22Rv1 (cell line): Measurements from ENCODE around the gene NEK4.
A peak's percentile ranks its signal among the peaks of the same experiment; 100 is the strongest.

Experiments used
- H3K27ac ChIP-seq: fragments of 450-650 bp; 2 replicates; pipeline ENCODE4 v1.5.1; 2017
- ZFX ChIP-seq: fragments of 450-650 bp; IDR thresholded peaks from 2 replicates; pipeline ENCODE4 v1.6.1; 2017; ENCODE audit warnings: antibody characterized with exemption, borderline replicate concordance
- TF ChIP-seq, protein P1 (sequence below): fragments of 450-650 bp; IDR thresholded peaks from 2 replicates; pipeline ENCODE4 v1.5.1; 2017; ENCODE audit warnings: mild to moderate bottlenecking

NEK4 gene

DNA sequence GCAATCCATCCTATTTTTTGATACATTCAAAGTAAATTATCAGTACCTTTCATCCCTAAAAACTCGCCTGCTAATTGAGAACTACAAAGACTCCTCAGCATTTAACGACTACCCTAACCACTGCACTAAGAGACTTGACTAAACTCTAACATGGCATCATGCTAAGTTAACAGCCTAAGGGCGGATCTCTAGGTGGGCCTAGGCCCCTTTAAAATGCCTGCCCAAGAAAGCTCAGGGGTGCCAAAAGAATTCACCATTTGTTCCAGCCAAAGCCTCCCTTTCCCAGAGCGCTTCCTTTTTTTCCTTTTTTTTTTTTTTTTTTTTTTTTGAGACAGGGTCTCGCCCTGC lies 568 bp upstream of the NEK4 start:
- TF ChIP-seq ZFX: no peak
- TF ChIP-seq, protein P1, sequence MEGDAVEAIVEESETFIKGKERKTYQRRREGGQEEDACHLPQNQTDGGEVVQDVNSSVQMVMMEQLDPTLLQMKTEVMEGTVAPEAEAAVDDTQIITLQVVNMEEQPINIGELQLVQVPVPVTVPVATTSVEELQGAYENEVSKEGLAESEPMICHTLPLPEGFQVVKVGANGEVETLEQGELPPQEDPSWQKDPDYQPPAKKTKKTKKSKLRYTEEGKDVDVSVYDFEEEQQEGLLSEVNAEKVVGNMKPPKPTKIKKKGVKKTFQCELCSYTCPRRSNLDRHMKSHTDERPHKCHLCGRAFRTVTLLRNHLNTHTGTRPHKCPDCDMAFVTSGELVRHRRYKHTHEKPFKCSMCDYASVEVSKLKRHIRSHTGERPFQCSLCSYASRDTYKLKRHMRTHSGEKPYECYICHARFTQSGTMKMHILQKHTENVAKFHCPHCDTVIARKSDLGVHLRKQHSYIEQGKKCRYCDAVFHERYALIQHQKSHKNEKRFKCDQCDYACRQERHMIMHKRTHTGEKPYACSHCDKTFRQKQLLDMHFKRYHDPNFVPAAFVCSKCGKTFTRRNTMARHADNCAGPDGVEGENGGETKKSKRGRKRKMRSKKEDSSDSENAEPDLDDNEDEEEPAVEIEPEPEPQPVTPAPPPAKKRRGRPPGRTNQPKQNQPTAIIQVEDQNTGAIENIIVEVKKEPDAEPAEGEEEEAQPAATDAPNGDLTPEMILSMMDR: no peak
- H3K27ac ChIP-seq: peak overlapping the region; percentile 91

DNA sequence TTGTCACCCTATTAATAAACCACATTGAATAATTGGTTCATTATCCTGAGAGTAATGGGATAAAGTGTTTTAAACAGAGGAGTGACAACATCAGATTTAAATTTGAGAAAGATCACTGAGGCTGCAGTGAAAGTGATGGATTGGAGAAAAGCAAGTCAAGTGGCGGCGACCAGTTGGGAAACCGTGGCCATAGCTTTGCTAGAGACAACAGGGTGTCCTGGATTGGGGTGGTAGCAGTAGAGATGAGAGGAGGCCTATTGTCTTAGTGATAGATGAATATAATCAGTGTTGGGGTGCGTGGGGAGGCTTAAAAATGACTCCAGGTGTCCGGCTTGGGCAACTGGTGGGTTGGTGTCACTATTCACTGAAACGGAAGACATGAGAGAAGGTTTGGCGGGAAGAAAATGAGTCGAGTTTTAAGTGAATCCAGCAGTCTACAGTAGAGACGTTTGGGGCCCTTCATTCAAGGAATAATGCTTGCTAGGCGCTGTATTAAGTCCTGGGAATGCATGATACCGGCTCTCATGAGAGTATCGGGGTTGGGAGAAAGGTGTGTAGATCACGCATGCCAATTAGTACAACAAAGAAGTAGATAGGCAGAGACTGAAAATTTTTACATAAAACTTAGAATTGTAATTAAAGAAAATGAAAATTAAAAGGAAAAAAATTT lies 819 bp downstream of the NEK4 start:
- H3K27ac ChIP-seq: peak overlapping the region; percentile 91
- no peak for TF ChIP-seq ZFX
- TF ChIP-seq, protein P1: no peak

DNA sequence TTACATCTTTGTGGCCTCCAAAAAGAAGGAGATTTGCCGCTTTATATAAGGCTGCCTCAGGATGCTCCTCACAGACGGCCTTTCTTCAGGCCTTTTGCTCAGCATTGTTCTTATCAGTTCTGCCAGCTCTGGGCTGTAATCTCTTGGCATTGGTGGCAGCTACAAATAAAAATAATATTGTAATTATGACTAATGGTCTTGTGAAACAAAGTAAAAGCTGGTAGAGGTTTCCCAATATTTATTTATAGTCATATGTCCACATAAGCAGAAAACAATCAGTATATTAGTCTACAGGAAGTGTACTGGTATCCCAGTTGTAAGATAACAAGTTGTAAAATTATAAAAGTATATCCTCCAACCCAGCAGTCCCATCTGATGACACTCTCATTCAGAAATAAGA lies 7.3 kb downstream of the NEK4 start:
- H3K27ac ChIP-seq: no peak overlapping the region
- TF ChIP-seq, protein P1: no peak
- TF ChIP-seq ZFX: no peak

DNA sequence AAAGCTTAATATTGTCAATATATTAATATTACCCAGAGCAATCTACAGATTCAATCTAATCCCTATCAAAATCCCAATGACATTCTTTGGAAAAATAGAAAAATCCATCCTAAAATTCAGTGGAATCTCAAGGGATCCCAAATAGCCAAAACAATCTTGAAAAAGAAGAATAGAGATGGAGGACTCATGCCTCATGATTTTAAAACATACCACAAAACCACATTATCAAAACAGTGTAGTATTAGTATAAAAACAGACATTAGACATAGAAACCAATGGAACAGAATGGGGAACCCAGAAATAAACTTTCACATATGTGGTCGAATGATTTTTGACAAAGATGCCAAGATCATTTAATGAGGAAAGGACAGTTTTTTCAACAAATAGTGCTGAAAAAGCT lies 14.6 kb downstream of the NEK4 start:
- TF ChIP-seq, protein P1: no peak
- TF ChIP-seq ZFX: no peak
- no peak overlapping the region for H3K27ac ChIP-seq

DNA sequence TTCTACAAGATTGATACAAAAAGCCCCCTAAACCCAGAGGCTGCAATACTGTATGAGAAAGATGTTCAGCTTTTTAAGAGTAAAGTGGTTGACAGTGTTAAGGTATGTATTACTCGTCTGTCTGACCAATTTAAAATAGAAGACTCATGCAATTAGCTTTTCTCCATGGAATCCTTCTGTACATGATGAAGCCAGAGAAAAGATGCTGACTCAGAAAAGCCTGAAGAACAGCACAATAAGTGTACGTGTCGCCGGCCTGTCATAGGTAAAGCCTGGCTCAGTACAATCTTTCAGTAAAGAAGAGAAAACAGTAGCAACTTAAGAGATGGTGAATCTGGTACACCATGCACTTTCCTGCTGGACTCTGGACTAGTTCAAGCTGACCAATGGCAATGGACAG lies 16.4 kb downstream of the NEK4 start:
- TF ChIP-seq, protein P1: no peak
- TF ChIP-seq ZFX: no peak
- H3K27ac ChIP-seq: no peak overlapping the region

DNA sequence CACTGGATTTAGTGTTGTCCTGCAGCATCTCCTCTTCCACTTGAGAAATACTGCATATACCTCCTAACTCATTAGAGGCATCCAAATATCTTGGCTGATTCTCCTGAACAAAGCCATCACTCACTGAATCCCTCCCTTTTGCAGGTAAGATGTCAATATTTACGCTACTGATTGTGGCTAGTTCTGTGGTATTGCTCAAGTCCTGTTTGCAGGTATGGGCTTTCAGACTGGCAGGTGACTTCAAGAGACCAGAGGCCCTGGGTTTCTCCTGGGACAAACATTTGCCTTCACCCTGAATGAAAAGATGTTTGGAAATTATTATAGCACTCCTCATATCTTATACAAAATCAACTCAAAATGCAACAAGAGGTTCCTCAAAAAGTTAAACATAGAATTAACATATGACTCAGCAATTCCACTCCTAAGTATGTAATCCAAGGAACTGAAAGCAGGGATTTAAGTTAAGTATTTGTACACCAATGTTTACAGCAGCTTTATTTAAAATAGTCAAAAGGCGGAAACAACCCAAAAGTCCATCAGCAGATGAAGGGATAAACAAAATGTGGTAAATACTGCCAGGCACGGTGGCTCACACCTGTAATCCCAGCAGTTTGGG lies 18.6 kb downstream of the NEK4 start:
- TF ChIP-seq, protein P1: no peak
- no peak for TF ChIP-seq ZFX
- no peak overlapping the region for H3K27ac ChIP-seq

DNA sequence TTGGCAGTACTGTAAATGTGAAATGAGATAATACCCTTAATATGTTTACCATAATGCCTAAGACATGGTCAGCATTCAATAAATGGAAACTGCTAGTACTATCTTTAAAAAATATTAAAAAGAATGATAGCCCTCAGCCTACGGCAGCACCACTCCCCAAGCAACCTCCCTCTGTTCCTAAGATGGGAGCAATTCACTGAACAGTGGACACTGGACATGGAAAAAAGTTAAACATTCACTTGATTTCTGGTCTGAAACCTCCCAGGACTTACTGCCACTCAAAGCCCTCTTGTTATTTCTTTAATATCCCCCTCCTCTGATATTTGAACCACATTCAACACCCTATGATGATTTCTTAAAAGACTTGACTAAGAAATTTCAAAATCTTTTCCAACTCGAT lies 27.0 kb downstream of the NEK4 start:
- no peak overlapping the region for H3K27ac ChIP-seq

More for the DNA sequence above, 27.0 kb downstream of the NEK4 start:
- TF ChIP-seq, protein P1: no peak
- TF ChIP-seq ZFX: no peak
